Measurements from ENCODE around the gene PRDM11. TPM values are rescaled to one million over a fixed set of nuclear protein-coding genes. Genes with fewer than 3 reads are reported as not detected.

PRDM11 gene
- total RNA-seq, 1 donor from 2014 or later = 18.3 TPM

DNA sequence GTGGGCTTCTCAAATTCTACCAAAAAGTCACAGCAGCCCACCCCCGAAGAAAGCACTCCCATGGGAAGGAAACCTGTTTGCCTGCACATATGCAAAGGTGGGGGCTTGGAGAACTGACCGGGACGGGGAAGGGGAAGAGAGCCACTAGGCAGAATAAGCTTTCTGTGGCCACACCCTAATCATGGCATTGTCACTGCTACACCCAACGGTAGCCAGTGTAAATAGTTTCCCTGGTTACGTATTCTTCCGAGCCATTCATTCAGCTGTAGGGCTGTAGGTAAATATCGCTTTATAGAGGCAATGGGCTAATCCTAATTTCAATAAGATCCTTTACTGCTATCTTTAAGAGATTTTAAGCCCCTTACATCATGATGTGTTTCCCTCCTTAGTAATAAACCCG is 61.7 kb downstream of the PRDM11 start:
- DNase-seq (no peak), ATAC-seq (no peak)
- H3K4me1 ChIP-seq = peaks cover 18% of the 10 kb centered on the region
- TF ChIP-seq CTCF (IDR thresholded peaks at IDR 0.05) = no peak
- H3K27me3 ChIP-seq = no peaks in the 10 kb centered on the region
- H3K9me3 ChIP-seq = no peaks in the 10 kb centered on the region
- peak overlapping the region; percentile 81 for H3K27ac ChIP-seq
- intact Hi-C loops (cut with DNase I) = no loop called here
- no peak overlapping the region for H3K4me3 ChIP-seq
- peaks cover 9% of the 10 kb centered on the region for H3K36me3 ChIP-seq

- H3K27me3 ChIP-seq = no peaks in the 10 kb centered on the region
- intact Hi-C loops (cut with DNase I) = no loop called here
- ATAC-seq = no peak
- no peak overlapping the region for H3K4me3 ChIP-seq
- H3K4me1 ChIP-seq = peaks cover 18% of the 10 kb centered on the region
- H3K36me3 ChIP-seq = peaks cover 9% of the 10 kb centered on the region
- no peaks in the 10 kb centered on the region for H3K9me3 ChIP-seq
- no peak for TF ChIP-seq CTCF (IDR thresholded peaks at IDR 0.05)
- DNase-seq = no peak
- peak overlapping the region; percentile 81 for H3K27ac ChIP-seq
Observed at GRCh38 chr11:45209000-45209879, 62.8 kb downstream of the PRDM11 start.

DNA sequence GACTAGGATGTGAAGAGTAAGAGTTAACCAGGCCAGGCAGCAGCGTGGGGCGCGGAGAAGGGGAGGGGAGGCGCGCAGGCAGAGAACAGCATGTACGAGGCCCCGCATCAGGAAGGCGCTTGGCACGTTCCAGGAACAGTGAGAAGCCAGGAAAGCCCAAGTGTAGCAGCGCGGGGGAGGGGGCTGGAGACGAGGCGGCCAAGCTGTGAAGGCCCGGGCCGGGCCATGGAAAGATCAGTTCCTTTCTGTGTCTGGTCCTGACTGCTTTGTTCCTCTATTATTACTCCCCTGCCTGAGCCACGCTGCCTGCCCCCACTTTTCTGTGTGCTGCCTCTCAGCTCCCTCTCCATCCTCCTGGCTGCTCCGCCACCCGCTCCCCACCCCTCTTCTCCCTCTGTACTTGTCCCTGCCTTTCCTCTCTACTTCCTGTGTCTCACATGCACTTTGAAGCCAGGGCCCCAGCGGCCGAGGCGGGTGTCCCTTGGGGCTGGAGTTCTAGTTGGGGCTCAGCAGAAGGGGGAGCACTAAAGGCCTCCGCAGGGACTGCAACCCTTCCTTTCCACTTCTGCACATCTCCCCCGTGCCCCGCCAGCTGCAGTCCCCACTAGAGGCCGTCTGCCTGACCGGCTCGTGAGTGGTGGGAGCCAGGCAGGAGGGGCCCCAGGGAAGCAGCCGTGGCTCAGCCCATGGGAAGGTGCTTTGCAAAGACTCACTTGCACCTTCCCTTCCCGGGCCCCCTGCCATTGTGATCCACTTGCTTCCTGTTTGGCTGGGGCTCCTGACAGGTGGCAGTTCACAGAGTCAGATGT is 63.7 kb downstream of the PRDM11 start:
- peaks cover 18% of the 10 kb centered on the region for H3K4me1 ChIP-seq
- no peaks in the 10 kb centered on the region for H3K27me3 ChIP-seq
- peak; percentile 82 for ATAC-seq
- peaks cover 9% of the 10 kb centered on the region for H3K36me3 ChIP-seq
- peak overlapping the region; percentile 81 for H3K27ac ChIP-seq
- intact Hi-C loops (cut with DNase I) = no loop called here
- DNase-seq = peak; percentile 82
- TF ChIP-seq CTCF (IDR thresholded peaks at IDR 0.05) = no peak
- H3K9me3 ChIP-seq = no peaks in the 10 kb centered on the region
- peak overlapping the region; percentile 8 for H3K4me3 ChIP-seq

DNA sequence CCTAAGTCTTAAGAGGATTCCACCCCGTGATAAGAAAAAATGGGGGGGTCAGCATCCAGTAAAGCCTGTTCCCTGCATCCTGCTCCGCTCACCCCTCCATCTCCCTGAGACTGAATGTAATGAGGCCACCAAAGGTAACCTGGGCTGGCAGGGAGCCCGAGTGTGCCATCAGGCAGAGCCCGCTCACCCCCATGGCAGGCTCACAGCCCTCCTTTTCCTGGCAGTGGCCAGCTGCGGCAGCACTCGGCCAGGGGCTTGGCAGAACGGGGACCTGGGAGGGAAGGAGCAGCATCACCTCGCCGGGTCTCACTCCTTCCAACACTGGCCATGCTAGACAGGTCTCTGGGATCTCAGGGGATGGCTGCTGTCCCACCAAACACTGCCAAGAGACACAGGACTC is 64.4 kb downstream of the PRDM11 start:
- peaks cover 18% of the 10 kb centered on the region for H3K4me1 ChIP-seq
- no peaks in the 10 kb centered on the region for H3K9me3 ChIP-seq
- intact Hi-C loops (cut with DNase I) = no loop called here
- peaks cover 9% of the 10 kb centered on the region for H3K36me3 ChIP-seq
- no peaks in the 10 kb centered on the region for H3K27me3 ChIP-seq
- H3K27ac ChIP-seq = peak overlapping the region; percentile 81
- no peak for TF ChIP-seq CTCF (IDR thresholded peaks at IDR 0.05)
- no peak for DNase-seq
- no peak overlapping the region for H3K4me3 ChIP-seq
- no peak for ATAC-seq

- Histone ChIP-seq H3K4me1 (peaks cover 18% of the 10 kb centered on the region), H3K27me3 (no peaks in the 10 kb centered on the region), H3K4me3 (no peak overlapping the region), H3K27ac (no peak overlapping the region), H3K9me3 (no peaks in the 10 kb centered on the region), H3K36me3 (peaks cover 9% of the 10 kb centered on the region)
- intact Hi-C loops (cut with DNase I) = no loop called here
- no peak for TF ChIP-seq CTCF (IDR thresholded peaks at IDR 0.05)
- ATAC-seq (no peak), DNase-seq (no peak)
Observed at GRCh38 chr11:45211732-45212131, 65.3 kb downstream of the PRDM11 start.
